ENCODE data around the gene KLRF2.

The KLRF2 gene

DNA sequence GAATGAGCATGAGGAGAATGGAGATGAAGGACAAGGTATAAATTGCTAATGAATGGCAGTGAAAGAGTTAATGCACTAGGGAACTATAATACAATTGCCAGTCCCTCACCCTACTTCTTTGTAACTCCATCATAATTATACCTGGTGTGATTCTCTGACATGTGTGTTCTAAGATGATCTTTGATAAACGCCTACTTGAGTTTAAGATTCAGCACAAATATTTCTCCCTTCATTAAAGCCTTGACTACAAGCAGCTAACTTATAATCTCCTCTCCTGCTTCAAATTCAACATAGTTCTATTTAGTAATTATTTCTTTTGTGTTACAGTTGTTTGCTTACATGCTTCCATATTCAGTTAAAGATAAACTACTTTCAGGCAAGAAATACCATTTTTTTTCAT lies 60.5 kb downstream of the KLRF2 start:
- no peak for DNase-seq

GRCh38 chr12:9943240-9943639 lies 62.0 kb downstream of the KLRF2 start:
- peak; percentile 9 for DNase-seq

- no peak for DNase-seq
Measured at GRCh38 chr12:9944391-9944790, 63.1 kb downstream of the KLRF2 start.
